Measurements from ENCODE around the gene DSCAML1.

GRCh38 chr11:117808784-117809183 lies 11.8 kb upstream of the DSCAML1 start:
- TF ChIP-seq CTCF (IDR thresholded peaks at IDR 0.05; ENCODE audit: insufficient read depth, low read depth, low read length) = no peak
- no peak for TF ChIP-seq EZH2 (IDR thresholded peaks at IDR 0.05; ENCODE audit: insufficient read depth, low read length)
